SHP77 (cell line): ENCODE results near the gene LCN6.
"Not testable (repeated sequence)": the region's sequence is repeated elsewhere in the genome, so short reads cannot be mapped to it uniquely, and the experiment has no call there.

ENCODE experiments used
- DNase-seq, 2 experiments: peaks; one replicate each; lab custom pipeline; 2025; lab: John Stamatoyannopoulos, UW

Gene LCN6

GRCh38 chr9:136748201-136748600 is at the start of gene LCN6:
LCN6 (minus strand) TSS chr9:136748525; CDS start chr9:136748483, 42 bp downstream.
- no peak for DNase-seq

GRCh38 chr9:136796775-136797347 is 48.5 kb upstream of the LCN6 start:
- DNase-seq = not testable (repeated sequence)

GRCh38 chr9:136796238-136796774 is 48.0 kb upstream of the LCN6 start, which contains the start of gene CCDC183:
CCDC183 (plus strand) TSS chr9:136796338; CDS start chr9:136796398, 60 bp downstream.
- no peak for DNase-seq

GRCh38 chr9:136795000-136795348 is 46.6 kb upstream of the LCN6 start:
- no peak for DNase-seq

GRCh38 chr9:136794281-136794999 is 46.1 kb upstream of the LCN6 start:
- no peak for DNase-seq

- no peak for DNase-seq
These were observed 45.0 kb upstream of the LCN6 start for GRCh38 chr9:136793086-136793946.

- no peak for DNase-seq
These were observed 44.2 kb upstream of the LCN6 start for GRCh38 chr9:136792321-136793085.

- peak; percentile 39 to 46 for DNase-seq
These were observed 43.4 kb upstream of the LCN6 start for GRCh38 chr9:136791516-136792276.

GRCh38 chr9:136790640-136791515 is 42.6 kb upstream of the LCN6 start, which contains the start of gene TMEM141:
TMEM141 (plus strand) TSS chr9:136791344; CDS start chr9:136791371, 27 bp downstream.
- DNase-seq = peak; percentile 98 to 99

GRCh38 chr9:136789523-136789937 is 41.2 kb upstream of the LCN6 start:
- DNase-seq = no peak

- DNase-seq = peak; percentile 26 to 35
These were observed 40.6 kb upstream of the LCN6 start for GRCh38 chr9:136788644-136789522.

- peak; percentile 72 to 84 for DNase-seq
These were observed 39.5 kb upstream of the LCN6 start for GRCh38 chr9:136787690-136788400.

- not testable (repeated sequence) for DNase-seq
These were observed 38.7 kb upstream of the LCN6 start for GRCh38 chr9:136786983-136787382.

GRCh38 chr9:136786451-136786850 is 38.1 kb upstream of the LCN6 start:
- no peak for DNase-seq

- not testable (repeated sequence) for DNase-seq
These were observed 37.4 kb upstream of the LCN6 start for GRCh38 chr9:136785565-136786355.

GRCh38 chr9:136784997-136785361 is 36.7 kb upstream of the LCN6 start:
- DNase-seq = no peak
